GM20431 (cell line): ENCODE measurements around the gene MBP.

Experiments
- in situ Hi-C: fragments of 300-500 bp; cut with MseI, MboI; formaldehyde crosslinking; loops from one replicate; pipeline ENCODE4 v1.15.0; 2020; ENCODE audit warnings: low sequenced_read_pairs; ENCODE audit not compliant: unreplicated experiment

The MBP gene

GRCh38 chr18:76943542-76944339 is 188.8 kb downstream of the MBP start:
- in situ Hi-C loops, result no loop called here

GRCh38 chr18:76941284-76941683 is 191.3 kb downstream of the MBP start:
- in situ Hi-C loops, result no loop called here

- in situ Hi-C loops, result no loop called here
Observed at GRCh38 chr18:76938619-76939018, 194.0 kb downstream of the MBP start.

GRCh38 chr18:76937597-76937996 is 195.0 kb downstream of the MBP start:
- in situ Hi-C loops, result no loop called here

GRCh38 chr18:76936877-76937276 is 195.7 kb downstream of the MBP start:
- in situ Hi-C loops, result no loop called here

GRCh38 chr18:76935722-76936337 is 196.8 kb downstream of the MBP start:
- in situ Hi-C loops, result no loop called here

GRCh38 chr18:76932026-76932819 is 200.4 kb downstream of the MBP start:
- in situ Hi-C loops, result no loop called here

- in situ Hi-C loops, result no loop called here
Observed at GRCh38 chr18:76931171-76931570, 201.4 kb downstream of the MBP start.
